Transverse colon (tissue), 4 donors: Measurements from ENCODE around the gene ANKZF1. TPM values are rescaled to one million over a fixed set of nuclear protein-coding genes. Genes with fewer than 3 reads are reported as not detected.

Experiments
- DNase-seq: peaks from one replicate; pipeline ENCODE4 v3.0.0-alpha.2; 2019
- H3K27ac ChIP-seq, 4 donors: fragments of 200-600 bp; sonication (generic); 2 replicates each; pipeline ENCODE4 v1.5.1; 2016 to 2018; ENCODE audit warnings: inconsistent platforms in 4 of 4
- H3K27me3 ChIP-seq: fragments of 200-600 bp; sonication (generic); 2 replicates; pipeline ENCODE4 v1.5.1; 2017; ENCODE audit warnings: inconsistent platforms
- H3K36me3 ChIP-seq, 4 donors: fragments of 200-600 bp; sonication (generic); 2 replicates each; pipeline ENCODE4 v1.5.1; 2017 to 2019; ENCODE audit warnings: inconsistent platforms in 4 of 4
- H3K4me1 ChIP-seq, 4 donors: fragments of 200-600 bp; sonication (generic); 2 replicates each; pipeline ENCODE4 v1.5.1; 2017 to 2020; ENCODE audit warnings: inconsistent platforms in 4 of 4
- H3K4me3 ChIP-seq, 4 donors: fragments of 200-600 bp; sonication (generic); 1 replicate in 1 of 4; 2 replicates in 3 of 4; pipeline versions ENCODE4 v1.5.1 to v1.6.1; 2017 to 2019; ENCODE audit warnings: inconsistent platforms in 4 of 4
- H3K9me3 ChIP-seq, 2 donors: fragments of 200-600 bp; sonication (generic); 2 replicates each; pipeline ENCODE4 v1.5.1; 2017 to 2019; ENCODE audit warnings: inconsistent platforms in 2 of 2
- CTCF ChIP-seq, 5 experiments: fragments of 200-600 bp in 3 of 5; fragments of 450-650 bp in 2 of 5; sonication (generic) in 3 of 5; IDR thresholded peaks; 1 replicate in 2 of 5; 2 replicates in 3 of 5; pipeline ENCODE4 v1.5.1; 2016 to 2017; ENCODE audit warnings: antibody characterized with exemption in 5 of 5, inconsistent platforms in 3 of 5, mild to moderate bottlenecking in 2 of 5, moderate library complexity in 1 of 5
- EP300 ChIP-seq: sonication (generic); formaldehyde crosslinking; IDR thresholded peaks from one replicate; pipeline ENCODE4 v1.6.1; 2017; ENCODE audit warnings: antibody characterized with exemption, low read depth
- POLR2A ChIP-seq: fragments of 450-650 bp; IDR thresholded peaks from one replicate; pipeline ENCODE4 v1.6.1; 2016; ENCODE audit warnings: antibody characterized with exemption, mild to moderate bottlenecking, moderate library complexity
- POLR2AphosphoS5 ChIP-seq, 3 donors: sonication (generic); formaldehyde crosslinking; IDR thresholded peaks; one replicate each; pipeline ENCODE4 v1.6.1; 2016; ENCODE audit warnings: antibody characterized with exemption in 3 of 3
- whole genome bisulfite sequencing, 2 donors: methylation state at CpG; one replicate each; pipeline ENCODE4 v1.1.5; 2018; ENCODE audit warnings: low coverage in 1 of 2; 5-methylcytosine and 5-hydroxymethylcytosine counted together
- in situ Hi-C, 4 donors: fragments of 200-750 bp; cut with MboI; loops; one replicate each; pipeline versions ENCODE4 v1.15.0 to v1.15.1; 2017; ENCODE audit warnings: low sequenced_read_pairs in 3 of 4, low pct_ligation_motif_present in 1 of 4, low pct_unique_long_range_greater_than_20kb in 1 of 4
- intact Hi-C: fragments of 100-400 bp; cut with DNase I; formaldehyde crosslinking; loops from one replicate; pipeline ENCODE4 v1.15.1; 2023; ENCODE audit warnings: low total_unique reads
- total RNA-seq, 4 donors: library from RNA; depleted of rRNA; stranded (reverse); fragments of >200 nt; gene quantifications; one replicate each; pipeline ENCODE4 v1.1.0, GENCODE V29; 2016

ANKZF1 gene
- total RNA-seq, 4 donors from 2014 or later, result 64.3 to 318 (median 114) TPM

GRCh38 chr2:219281588-219281987 is 52.0 kb downstream of the ANKZF1 start:
- peaks cover 16 to 27% (median 21%) of the 10 kb centered on the region in 4 donors for H3K4me1 ChIP-seq
- H3K27ac ChIP-seq, result no peak overlapping the region
- no peak overlapping the region for H3K4me3 ChIP-seq
- H3K27me3 ChIP-seq, result no peaks in the 10 kb centered on the region
- in situ Hi-C loops (loop anchor here in 1 of 4 donors (25.0 kb wide), 1 partner anchor 119 kb away; the partner anchor contains the start of genes NHEJ1 and SLC23A3), intact Hi-C loops (loop anchor here (2.0 kb wide), 1 partner anchor 105 kb away; the partner anchor contains the start of gene CNPPD1)
- TF ChIP-seq CTCF (IDR thresholded peaks at IDR 0.05) (no peak), EP300 (no peak), POLR2A (no peak), POLR2AphosphoS5 (IDR thresholded peaks at IDR 0.05) (no peak)
- no peak for DNase-seq
- peaks cover 0 to 3% (median 0%) of the 10 kb centered on the region in 4 donors for H3K36me3 ChIP-seq
- no peaks in the 10 kb centered on the region for H3K9me3 ChIP-seq
- WGBS, 2 donors, result 72% methylated on average over 8 of the region's 8 CpGs; no CpG with 5 or more reads in 1 of the 2 donors

- in situ Hi-C loops, result loop anchor here in 1 of 4 donors (25.0 kb wide), 1 partner anchor 120 kb away; the partner anchor contains the start of genes NHEJ1 and SLC23A3
These were observed 52.8 kb downstream of the ANKZF1 start for GRCh38 chr2:219282375-219282774.

GRCh38 chr2:219282943-219283581 is 53.5 kb downstream of the ANKZF1 start:
- no peak overlapping the region for H3K27ac ChIP-seq

More at GRCh38 chr2:219282375-219282774, 52.8 kb downstream of the ANKZF1 start:
- H3K27me3 ChIP-seq, result no peaks in the 10 kb centered on the region
- TF ChIP-seq EP300 (no peak), POLR2A (no peak), CTCF (IDR thresholded peaks at IDR 0.05) (no peak), POLR2AphosphoS5 (IDR thresholded peaks at IDR 0.05) (no peak)
- intact Hi-C loops, result no loop called here
- no peak overlapping the region for H3K4me3 ChIP-seq
- no peaks in the 10 kb centered on the region for H3K9me3 ChIP-seq
- no peak for DNase-seq
- peaks cover 16 to 26% (median 21%) of the 10 kb centered on the region in 4 donors for H3K4me1 ChIP-seq
- WGBS, 2 donors, result 88 to 89% methylated on average over 3 to 5 of the region's 5 CpGs
- no peak overlapping the region for H3K27ac ChIP-seq
- peaks cover 0 to 3% (median 0%) of the 10 kb centered on the region in 4 donors for H3K36me3 ChIP-seq

More at GRCh38 chr2:219282943-219283581, 53.5 kb downstream of the ANKZF1 start:
- TF ChIP-seq EP300 (no peak), CTCF (IDR thresholded peaks at IDR 0.05) (no peak), POLR2A (no peak), POLR2AphosphoS5 (IDR thresholded peaks at IDR 0.05) (no peak)
- in situ Hi-C loops (loop anchor here in 1 of 4 donors (25.0 kb wide), 1 partner anchor 121 kb away; the partner anchor contains the start of genes NHEJ1 and SLC23A3), intact Hi-C loops (no loop called here)
- no peak for DNase-seq
- 93 to 94% methylated on average over 9 to 17 of the region's 17 CpGs for WGBS, 2 donors
- H3K9me3 ChIP-seq, result no peaks in the 10 kb centered on the region
- peaks cover 13 to 20% (median 17%) of the 10 kb centered on the region in 4 donors for H3K4me1 ChIP-seq
- H3K27me3 ChIP-seq, result no peaks in the 10 kb centered on the region
- H3K36me3 ChIP-seq, result peaks cover 0 to 3% (median 0%) of the 10 kb centered on the region in 4 donors
- no peak overlapping the region for H3K4me3 ChIP-seq
